ENCODE measurements around the gene RTN4.

DNA sequence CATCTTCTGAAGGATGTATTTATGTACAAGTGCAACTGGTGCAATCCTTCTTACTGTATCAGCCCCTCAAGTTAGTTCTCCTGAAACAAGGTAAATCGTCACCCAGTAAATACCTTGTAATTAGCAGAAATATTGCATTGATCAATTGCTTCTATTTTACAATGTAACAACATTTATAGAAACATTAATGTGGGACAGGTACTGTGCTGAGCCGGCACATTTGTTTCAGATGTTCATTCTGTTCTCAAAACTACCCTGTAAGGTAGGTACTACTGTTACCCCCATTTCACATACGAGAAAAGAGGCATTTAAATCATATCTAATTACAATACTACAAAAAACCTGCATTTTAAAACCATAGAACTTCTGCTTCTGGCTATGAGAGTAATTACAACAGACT, 19.5 kb downstream of the RTN4 start:
- TF ChIP-seq, protein P1, sequence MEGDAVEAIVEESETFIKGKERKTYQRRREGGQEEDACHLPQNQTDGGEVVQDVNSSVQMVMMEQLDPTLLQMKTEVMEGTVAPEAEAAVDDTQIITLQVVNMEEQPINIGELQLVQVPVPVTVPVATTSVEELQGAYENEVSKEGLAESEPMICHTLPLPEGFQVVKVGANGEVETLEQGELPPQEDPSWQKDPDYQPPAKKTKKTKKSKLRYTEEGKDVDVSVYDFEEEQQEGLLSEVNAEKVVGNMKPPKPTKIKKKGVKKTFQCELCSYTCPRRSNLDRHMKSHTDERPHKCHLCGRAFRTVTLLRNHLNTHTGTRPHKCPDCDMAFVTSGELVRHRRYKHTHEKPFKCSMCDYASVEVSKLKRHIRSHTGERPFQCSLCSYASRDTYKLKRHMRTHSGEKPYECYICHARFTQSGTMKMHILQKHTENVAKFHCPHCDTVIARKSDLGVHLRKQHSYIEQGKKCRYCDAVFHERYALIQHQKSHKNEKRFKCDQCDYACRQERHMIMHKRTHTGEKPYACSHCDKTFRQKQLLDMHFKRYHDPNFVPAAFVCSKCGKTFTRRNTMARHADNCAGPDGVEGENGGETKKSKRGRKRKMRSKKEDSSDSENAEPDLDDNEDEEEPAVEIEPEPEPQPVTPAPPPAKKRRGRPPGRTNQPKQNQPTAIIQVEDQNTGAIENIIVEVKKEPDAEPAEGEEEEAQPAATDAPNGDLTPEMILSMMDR (IDR thresholded peaks at IDR 0.05 in 4 of 5, conservative IDR thresholded peaks at IDR 0.05 in 1 of 5): no peak
- TF ChIP-seq POLR2A (IDR thresholded peaks at IDR 0.05): no peak

All from gastrocnemius medialis (tissue), 4 donors.